ENCODE data around the gene TMEM178A.

The TMEM178A gene

DNA sequence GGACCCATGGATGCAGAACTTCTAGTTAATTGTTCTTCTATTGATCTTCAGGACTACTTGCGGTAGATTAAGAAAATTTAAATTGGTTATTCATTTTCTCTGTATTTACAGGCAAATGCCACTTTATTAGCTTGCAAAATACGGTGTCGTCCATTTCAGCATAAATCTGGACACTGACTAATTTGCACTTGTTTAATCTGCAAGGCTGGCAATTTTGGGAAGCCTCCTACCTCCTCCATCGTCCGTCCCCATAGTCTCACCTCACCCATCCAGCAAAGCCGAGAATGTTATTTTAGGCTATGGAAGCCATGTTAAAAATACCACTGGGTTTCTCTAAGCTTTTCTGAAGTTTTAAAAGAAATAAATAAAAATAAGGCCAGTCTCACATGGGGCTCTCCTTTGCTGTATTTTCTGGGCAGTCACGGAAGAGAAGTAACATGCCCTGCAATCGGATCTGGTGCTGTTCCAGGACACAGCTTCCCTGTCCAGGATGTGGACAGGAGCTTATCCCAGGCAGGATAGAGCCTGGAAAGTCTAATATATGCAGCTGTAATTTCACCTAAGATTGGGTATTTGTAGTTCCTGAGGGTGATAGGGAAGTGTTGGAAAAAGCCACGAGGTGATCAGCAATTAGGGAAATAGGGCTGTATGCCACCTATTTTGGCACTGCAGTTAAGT, 17.4 kb downstream of the TMEM178A start:
- Histone ChIP-seq H3K27ac (ENCODE audit: low read length) (no peak overlapping the region), H3F3A (ENCODE audit: insufficient read depth, low read length) (no peaks in the 10 kb centered on the region), H3K9me2 (replicated peaks; ENCODE audit: insufficient read depth, low read length) (no peaks in the 10 kb centered on the region), H3K36me3 (replicated peaks; ENCODE audit: insufficient read depth, low read length) (no peaks in the 10 kb centered on the region), H3K79me2 (ENCODE audit: low read length) (no peaks in the 10 kb centered on the region), H3K9me3 (replicated peaks; ENCODE audit: insufficient read depth, low read length) (no peaks in the 10 kb centered on the region), H3K4me2 (ENCODE audit: low read depth, low read length) (no peak overlapping the region), H3K27me3 (replicated peaks; ENCODE audit: insufficient read depth, low read length) (no peaks in the 10 kb centered on the region), H2AFZ (ENCODE audit: low read length) (no peak overlapping the region), H4K20me1 (ENCODE audit: insufficient read depth, low read length) (no peaks in the 10 kb centered on the region), H3K4me1 (ENCODE audit: low read length) (no peaks in the 10 kb centered on the region), H3K4me3 (ENCODE audit: low read length) (no peak overlapping the region), H3K9ac (ENCODE audit: low read length) (no peak overlapping the region)
- DNase-seq = no peak
- TF ChIP-seq CTCF (IDR thresholded peaks at IDR 0.05; ENCODE audit: low read length) (no peak), EZH2phosphoT487 (IDR thresholded peaks at IDR 0.05; ENCODE audit: low read length) (no peak), EZH2 (optimal IDR thresholded peaks at IDR 0.05; ENCODE audit: low read depth, low read length) (no peak)

- TF ChIP-seq EZH2 (optimal IDR thresholded peaks at IDR 0.05; ENCODE audit: low read depth, low read length) (no peak), EZH2phosphoT487 (IDR thresholded peaks at IDR 0.05; ENCODE audit: low read length) (no peak), CTCF (IDR thresholded peaks at IDR 0.05; ENCODE audit: low read length) (no peak)
- Histone ChIP-seq H3K27me3 (replicated peaks; ENCODE audit: insufficient read depth, low read length) (no peaks in the 10 kb centered on the region), H3K9me3 (replicated peaks; ENCODE audit: insufficient read depth, low read length) (no peaks in the 10 kb centered on the region), H3F3A (ENCODE audit: insufficient read depth, low read length) (no peaks in the 10 kb centered on the region), H3K4me2 (ENCODE audit: low read depth, low read length) (no peak overlapping the region), H2AFZ (ENCODE audit: low read length) (no peak overlapping the region), H4K20me1 (ENCODE audit: insufficient read depth, low read length) (no peaks in the 10 kb centered on the region), H3K9ac (ENCODE audit: low read length) (no peak overlapping the region), H3K9me2 (replicated peaks; ENCODE audit: insufficient read depth, low read length) (no peaks in the 10 kb centered on the region), H3K4me3 (ENCODE audit: low read length) (no peak overlapping the region), H3K27ac (ENCODE audit: low read length) (no peak overlapping the region), H3K79me2 (ENCODE audit: low read length) (no peaks in the 10 kb centered on the region), H3K36me3 (replicated peaks; ENCODE audit: insufficient read depth, low read length) (no peaks in the 10 kb centered on the region), H3K4me1 (ENCODE audit: low read length) (no peaks in the 10 kb centered on the region)
- no peak for DNase-seq
Measured at GRCh38 chr2:39684464-39684863, 18.7 kb downstream of the TMEM178A start.

DNA sequence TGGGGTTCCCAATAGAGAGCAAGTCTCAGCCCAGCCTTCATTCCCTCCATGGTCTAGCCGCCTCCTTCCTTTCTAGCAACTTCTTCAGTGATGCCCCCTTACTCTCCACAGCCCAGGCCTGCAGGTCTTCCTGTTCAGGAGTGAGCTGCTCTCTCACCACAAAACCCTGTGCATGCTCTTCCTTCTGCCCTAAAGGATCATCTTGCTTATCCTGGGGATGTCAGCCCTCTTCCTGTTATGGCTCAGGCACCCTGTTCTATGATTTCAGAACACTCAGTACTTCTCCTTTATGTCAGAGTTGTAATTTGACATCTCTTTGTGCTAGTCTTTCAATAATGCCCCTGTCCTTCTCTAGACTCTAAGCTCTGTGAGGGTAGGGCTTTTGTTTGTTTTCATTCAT, 19.4 kb downstream of the TMEM178A start:
- H3K36me3 ChIP-seq (replicated peaks; ENCODE audit: insufficient read depth, low read length) = no peaks in the 10 kb centered on the region
- H3K9me2 ChIP-seq (replicated peaks; ENCODE audit: insufficient read depth, low read length) = no peaks in the 10 kb centered on the region
- no peak overlapping the region for H2AFZ ChIP-seq (ENCODE audit: low read length)
- H3K27me3 ChIP-seq (replicated peaks; ENCODE audit: insufficient read depth, low read length) = no peaks in the 10 kb centered on the region
- H3F3A ChIP-seq (ENCODE audit: insufficient read depth, low read length) = no peaks in the 10 kb centered on the region
- no peak overlapping the region for H3K4me3 ChIP-seq (ENCODE audit: low read length)
- no peaks in the 10 kb centered on the region for H3K9me3 ChIP-seq (replicated peaks; ENCODE audit: insufficient read depth, low read length)
- H4K20me1 ChIP-seq (ENCODE audit: insufficient read depth, low read length) = no peaks in the 10 kb centered on the region
- no peak overlapping the region for H3K4me2 ChIP-seq (ENCODE audit: low read depth, low read length)
- no peaks in the 10 kb centered on the region for H3K79me2 ChIP-seq (ENCODE audit: low read length)
- no peaks in the 10 kb centered on the region for H3K4me1 ChIP-seq (ENCODE audit: low read length)
- H3K27ac ChIP-seq (ENCODE audit: low read length) = no peak overlapping the region
- H3K9ac ChIP-seq (ENCODE audit: low read length) = no peak overlapping the region
- TF ChIP-seq EZH2phosphoT487 (IDR thresholded peaks at IDR 0.05; ENCODE audit: low read length) = no peak
- TF ChIP-seq CTCF (IDR thresholded peaks at IDR 0.05; ENCODE audit: low read length) = no peak
- no peak for TF ChIP-seq EZH2 (optimal IDR thresholded peaks at IDR 0.05; ENCODE audit: low read depth, low read length)
- DNase-seq = no peak
